HS-5 (cell line): ENCODE results near the gene CHST9.

Experiments
- DNase-seq: peaks from one replicate; pipeline ENCODE4 v3.0.0-alpha.2; 2012; ENCODE audit warnings: low read depth

The CHST9 gene

DNA sequence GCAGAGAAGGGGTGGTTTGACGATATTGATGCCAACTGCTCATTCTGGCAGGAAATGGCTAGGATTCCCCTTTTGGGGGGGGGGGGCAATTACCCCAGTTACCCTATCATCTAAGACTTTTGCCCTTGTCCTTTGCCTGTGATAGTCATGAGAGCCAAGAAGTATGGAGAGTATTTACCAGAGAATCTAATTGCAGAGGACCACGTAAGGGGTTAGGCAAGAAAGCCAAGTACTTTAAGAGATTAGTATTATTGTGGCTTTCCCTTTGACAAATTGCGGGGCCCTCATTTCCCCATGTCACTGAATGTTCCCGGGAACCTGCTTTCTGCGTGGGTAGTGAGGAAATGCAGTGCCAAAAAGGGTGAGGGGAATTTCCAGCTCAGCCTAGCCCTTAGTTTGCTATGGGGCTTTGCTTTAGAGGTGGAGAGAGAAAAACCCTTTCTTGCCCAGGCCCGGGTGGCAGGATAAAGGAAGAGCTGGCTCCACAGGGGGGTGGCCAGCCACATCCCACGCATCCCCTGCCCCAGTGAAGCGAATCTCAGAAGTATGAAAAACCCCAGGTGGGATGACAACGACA lies 321.1 kb downstream of the CHST9 start:
- DNase-seq = no peak

DNA sequence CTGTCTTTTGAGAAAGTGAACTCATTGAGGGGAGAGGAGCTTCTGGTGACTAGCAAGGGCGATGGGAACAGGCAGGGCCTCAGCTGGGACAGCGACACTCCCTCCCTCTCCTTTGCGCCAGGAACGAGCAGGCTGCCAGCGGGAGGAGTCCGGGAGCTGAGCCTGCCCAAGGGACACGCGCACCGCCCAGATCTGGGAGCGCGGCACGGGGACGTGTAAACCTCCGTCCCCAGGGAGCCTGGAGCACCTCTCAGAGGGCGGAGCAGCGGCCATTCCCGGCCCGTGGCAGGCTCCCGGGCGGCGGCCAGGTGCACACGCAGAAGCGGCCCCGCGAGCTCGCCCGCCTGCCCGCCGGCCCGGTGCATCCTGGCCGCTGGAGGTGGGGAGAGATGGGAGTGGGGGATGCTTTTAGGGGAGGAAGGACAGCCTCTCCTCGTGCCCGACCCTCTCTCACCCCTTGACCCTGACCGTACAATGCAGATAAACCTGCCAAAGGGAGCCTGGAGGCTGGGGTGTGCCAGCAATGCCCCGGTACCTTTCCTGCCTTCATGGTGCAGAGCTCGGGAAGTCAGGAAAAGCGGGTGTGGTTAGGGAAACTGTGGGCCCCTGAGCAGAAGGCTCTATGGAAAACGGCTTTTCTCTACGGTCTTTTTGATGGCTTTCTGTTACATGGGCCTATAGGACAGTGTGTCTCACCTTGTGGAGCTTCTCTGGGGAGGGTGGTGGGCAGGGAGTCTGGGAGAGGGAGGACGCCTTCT lies 321.8 kb downstream of the CHST9 start:
- DNase-seq = no peak

DNA sequence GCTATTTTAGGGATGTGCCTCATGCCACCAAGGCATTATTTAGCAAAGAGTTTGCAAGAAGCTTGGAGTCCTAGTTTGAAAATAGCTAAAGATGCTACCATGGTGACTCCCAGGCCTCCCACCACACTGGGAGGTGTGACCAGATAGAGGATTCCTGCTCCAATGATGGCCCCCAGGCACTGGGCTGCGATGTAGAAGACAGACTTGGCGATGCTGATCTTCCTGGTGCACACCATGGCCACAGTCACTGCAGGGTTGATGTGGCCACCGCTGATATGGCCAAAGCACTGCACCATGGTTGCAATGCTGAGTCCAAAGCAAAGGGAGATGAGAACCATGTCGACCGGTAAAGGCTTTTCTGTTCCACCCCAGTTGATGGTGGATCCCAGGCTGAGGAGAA lies 323.0 kb downstream of the CHST9 start:
- DNase-seq = no peak
